ENCODE data around the gene GPR158.

The GPR158 gene

DNA sequence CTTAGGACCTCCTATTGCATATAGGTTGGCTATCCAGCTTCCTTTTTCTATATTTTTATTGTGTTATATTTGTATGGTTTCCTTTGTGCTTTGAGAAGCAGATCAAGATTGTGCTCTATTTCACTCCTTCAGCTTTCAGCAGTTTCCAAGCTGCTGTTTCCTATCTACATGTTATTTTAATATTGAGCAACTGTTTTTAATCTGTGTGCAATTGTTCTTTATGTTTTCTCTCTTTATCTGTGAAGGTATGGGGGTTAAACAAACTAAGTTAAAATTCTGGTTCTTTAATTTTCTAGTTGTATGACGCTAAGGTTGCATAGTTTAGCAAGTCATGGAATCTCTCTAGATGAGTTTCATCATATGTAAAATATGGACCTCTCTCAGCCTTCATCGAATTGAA, 251.0 kb downstream of the GPR158 start:
- no peak overlapping the region for H3K4me3 ChIP-seq (ENCODE audit: insufficient read depth, low read depth, low read length, poor library complexity, severe bottlenecking)
- H3K9me3 ChIP-seq (ENCODE audit: control insufficient read depth, low read length): no peaks in the 10 kb centered on the region
- no peak overlapping the region for H3K27ac ChIP-seq (ENCODE audit: insufficient read depth, low read length, poor library complexity, severe bottlenecking)
- no peaks in the 10 kb centered on the region for H3K36me3 ChIP-seq (ENCODE audit: control insufficient read depth, insufficient read depth, low read length)
- H3K4me1 ChIP-seq (ENCODE audit: control insufficient read depth, insufficient read depth, low read length, poor library complexity, severe bottlenecking): no peaks in the 10 kb centered on the region
- DNase-seq: no peak
- no peaks in the 10 kb centered on the region for H3K27me3 ChIP-seq (replicated peaks; ENCODE audit: control insufficient read depth, insufficient read depth, low read length, poor library complexity, severe bottlenecking)

DNA sequence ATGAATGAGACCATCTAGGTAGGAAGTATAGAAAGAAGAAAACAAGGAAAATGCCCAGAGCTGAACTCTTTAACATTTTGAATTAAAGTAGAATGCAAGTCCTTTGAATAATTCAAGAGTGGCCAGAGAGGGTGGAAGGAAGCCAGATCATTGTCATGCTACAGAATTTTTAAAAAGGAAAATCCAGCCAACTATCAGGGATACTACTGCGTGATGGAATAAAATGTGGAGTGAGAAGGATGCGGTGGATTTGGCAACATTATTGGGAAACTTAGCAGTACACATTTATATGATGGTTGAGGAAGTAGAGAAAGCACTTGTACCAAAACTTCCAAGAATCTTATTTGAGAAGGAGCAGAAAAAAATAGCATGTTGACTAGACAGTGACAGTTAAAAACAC, 261.6 kb downstream of the GPR158 start:
- no peak for DNase-seq
- H3K4me1 ChIP-seq (ENCODE audit: control insufficient read depth, insufficient read depth, low read length, poor library complexity, severe bottlenecking): no peaks in the 10 kb centered on the region
- no peaks in the 10 kb centered on the region for H3K36me3 ChIP-seq (ENCODE audit: control insufficient read depth, insufficient read depth, low read length)
- H3K4me3 ChIP-seq (ENCODE audit: insufficient read depth, low read depth, low read length, poor library complexity, severe bottlenecking): no peak overlapping the region
- H3K27me3 ChIP-seq (replicated peaks; ENCODE audit: control insufficient read depth, insufficient read depth, low read length, poor library complexity, severe bottlenecking): no peaks in the 10 kb centered on the region
- H3K27ac ChIP-seq (ENCODE audit: insufficient read depth, low read length, poor library complexity, severe bottlenecking): no peak overlapping the region
- H3K9me3 ChIP-seq (ENCODE audit: control insufficient read depth, low read length): no peaks in the 10 kb centered on the region

DNA sequence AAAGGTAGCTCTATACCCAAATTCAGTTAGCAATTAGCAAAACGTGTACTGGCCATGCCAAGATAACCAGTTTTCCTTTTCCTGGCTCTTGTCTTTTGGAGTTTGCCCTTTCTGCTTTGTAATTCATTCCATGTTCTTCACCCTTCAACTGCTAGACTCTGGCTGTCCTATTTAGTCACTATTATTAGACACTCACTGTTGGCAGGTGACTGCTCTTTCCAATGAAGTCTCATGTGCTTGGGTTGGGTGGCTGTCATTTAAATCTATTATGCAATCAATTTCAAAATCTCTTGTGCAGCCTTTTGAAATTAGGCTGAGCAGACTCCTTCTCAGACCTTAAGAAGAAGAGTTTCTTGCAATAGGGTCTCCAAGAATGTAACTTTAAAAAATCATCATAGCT, 266.5 kb downstream of the GPR158 start:
- DNase-seq: no peak
- no peak overlapping the region for H3K27ac ChIP-seq (ENCODE audit: insufficient read depth, low read length, poor library complexity, severe bottlenecking)
- H3K36me3 ChIP-seq (ENCODE audit: control insufficient read depth, insufficient read depth, low read length): no peaks in the 10 kb centered on the region
- H3K9me3 ChIP-seq (ENCODE audit: control insufficient read depth, low read length): no peaks in the 10 kb centered on the region
- no peaks in the 10 kb centered on the region for H3K4me1 ChIP-seq (ENCODE audit: control insufficient read depth, insufficient read depth, low read length, poor library complexity, severe bottlenecking)
- H3K27me3 ChIP-seq (replicated peaks; ENCODE audit: control insufficient read depth, insufficient read depth, low read length, poor library complexity, severe bottlenecking): no peaks in the 10 kb centered on the region
- H3K4me3 ChIP-seq (ENCODE audit: insufficient read depth, low read depth, low read length, poor library complexity, severe bottlenecking): no peak overlapping the region

DNA sequence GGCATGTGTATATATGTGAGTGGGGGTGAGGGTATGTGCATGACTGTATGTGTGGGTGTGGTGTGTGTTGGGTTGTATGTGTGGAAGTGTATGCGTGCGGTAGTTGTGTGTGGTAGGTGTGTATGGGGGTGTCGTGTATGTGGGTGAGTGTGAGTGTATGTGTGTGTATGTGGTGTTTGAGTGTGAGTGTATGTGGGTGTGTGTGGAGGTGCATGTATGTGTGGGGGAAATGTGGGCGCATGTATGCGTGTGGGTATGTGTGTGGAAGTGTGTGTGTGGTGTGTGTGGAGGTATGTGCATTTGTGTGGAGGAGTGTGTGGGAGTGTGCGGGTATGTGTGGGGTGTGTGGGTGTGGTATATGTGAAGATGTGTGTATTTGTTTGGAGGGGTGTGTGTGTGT, 269.5 kb downstream of the GPR158 start:
- Histone ChIP-seq H3K4me3 (ENCODE audit: insufficient read depth, low read depth, low read length, poor library complexity, severe bottlenecking) (no peak overlapping the region), H3K36me3 (ENCODE audit: control insufficient read depth, insufficient read depth, low read length) (no peaks in the 10 kb centered on the region), H3K4me1 (ENCODE audit: control insufficient read depth, insufficient read depth, low read length, poor library complexity, severe bottlenecking) (no peaks in the 10 kb centered on the region), H3K27me3 (replicated peaks; ENCODE audit: control insufficient read depth, insufficient read depth, low read length, poor library complexity, severe bottlenecking) (no peaks in the 10 kb centered on the region), H3K27ac (ENCODE audit: insufficient read depth, low read length, poor library complexity, severe bottlenecking) (no peak overlapping the region), H3K9me3 (ENCODE audit: control insufficient read depth, low read length) (no peaks in the 10 kb centered on the region)
- no peak for DNase-seq

DNA sequence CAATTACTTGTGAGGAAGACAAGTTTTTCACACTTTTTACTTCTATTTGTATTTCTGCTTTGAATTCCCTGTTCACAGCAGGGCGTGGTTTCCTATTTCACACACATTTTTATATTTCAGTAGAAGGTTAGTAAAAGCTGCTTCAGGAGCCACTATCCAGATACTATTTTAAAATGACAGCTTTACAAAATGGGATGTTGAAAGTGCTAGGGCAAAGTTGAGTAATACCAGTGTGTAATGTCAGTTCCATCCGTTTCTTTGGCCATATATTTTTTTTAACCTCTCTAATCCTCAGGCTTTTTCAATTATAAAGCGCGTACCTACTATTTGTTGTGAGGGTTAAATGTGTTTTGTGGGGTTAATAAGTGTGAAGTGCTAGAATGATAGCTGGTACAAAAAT, 276.6 kb downstream of the GPR158 start:
- Histone ChIP-seq H3K27me3 (replicated peaks; ENCODE audit: control insufficient read depth, insufficient read depth, low read length, poor library complexity, severe bottlenecking) (no peaks in the 10 kb centered on the region), H3K4me3 (ENCODE audit: insufficient read depth, low read depth, low read length, poor library complexity, severe bottlenecking) (no peak overlapping the region)
- no peak for DNase-seq

DNA sequence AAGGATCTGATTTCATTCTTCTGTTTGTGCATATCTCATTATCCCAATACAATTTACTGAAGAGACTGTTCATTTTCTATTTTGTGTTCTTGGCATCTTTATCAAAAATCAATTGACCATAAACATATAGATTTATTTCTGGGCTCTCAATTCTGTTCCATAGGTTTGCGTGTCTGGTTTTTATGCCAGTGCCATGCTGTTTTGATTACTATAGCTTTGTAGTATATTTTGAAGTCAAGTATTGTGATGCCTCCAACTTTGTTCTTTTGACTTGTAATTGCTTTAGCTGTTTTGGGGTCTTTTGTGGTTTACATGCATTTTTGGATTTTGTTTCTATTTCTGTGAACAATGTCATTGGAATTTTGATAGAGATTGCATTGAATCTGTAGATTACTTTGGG, 278.8 kb downstream of the GPR158 start:
- DNase-seq: no peak
- H3K4me1 ChIP-seq (ENCODE audit: control insufficient read depth, insufficient read depth, low read length, poor library complexity, severe bottlenecking): no peaks in the 10 kb centered on the region
- no peak overlapping the region for H3K27ac ChIP-seq (ENCODE audit: insufficient read depth, low read length, poor library complexity, severe bottlenecking)
- no peaks in the 10 kb centered on the region for H3K36me3 ChIP-seq (ENCODE audit: control insufficient read depth, insufficient read depth, low read length)
- no peaks in the 10 kb centered on the region for H3K27me3 ChIP-seq (replicated peaks; ENCODE audit: control insufficient read depth, insufficient read depth, low read length, poor library complexity, severe bottlenecking)
- H3K4me3 ChIP-seq (ENCODE audit: insufficient read depth, low read depth, low read length, poor library complexity, severe bottlenecking): no peak overlapping the region
- H3K9me3 ChIP-seq (ENCODE audit: control insufficient read depth, low read length): no peaks in the 10 kb centered on the region

More for the DNA sequence above, 276.6 kb downstream of the GPR158 start:
- Histone ChIP-seq H3K4me1 (ENCODE audit: control insufficient read depth, insufficient read depth, low read length, poor library complexity, severe bottlenecking) (no peaks in the 10 kb centered on the region), H3K9me3 (ENCODE audit: control insufficient read depth, low read length) (no peaks in the 10 kb centered on the region), H3K27ac (ENCODE audit: insufficient read depth, low read length, poor library complexity, severe bottlenecking) (no peak overlapping the region), H3K36me3 (ENCODE audit: control insufficient read depth, insufficient read depth, low read length) (no peaks in the 10 kb centered on the region)

DNA sequence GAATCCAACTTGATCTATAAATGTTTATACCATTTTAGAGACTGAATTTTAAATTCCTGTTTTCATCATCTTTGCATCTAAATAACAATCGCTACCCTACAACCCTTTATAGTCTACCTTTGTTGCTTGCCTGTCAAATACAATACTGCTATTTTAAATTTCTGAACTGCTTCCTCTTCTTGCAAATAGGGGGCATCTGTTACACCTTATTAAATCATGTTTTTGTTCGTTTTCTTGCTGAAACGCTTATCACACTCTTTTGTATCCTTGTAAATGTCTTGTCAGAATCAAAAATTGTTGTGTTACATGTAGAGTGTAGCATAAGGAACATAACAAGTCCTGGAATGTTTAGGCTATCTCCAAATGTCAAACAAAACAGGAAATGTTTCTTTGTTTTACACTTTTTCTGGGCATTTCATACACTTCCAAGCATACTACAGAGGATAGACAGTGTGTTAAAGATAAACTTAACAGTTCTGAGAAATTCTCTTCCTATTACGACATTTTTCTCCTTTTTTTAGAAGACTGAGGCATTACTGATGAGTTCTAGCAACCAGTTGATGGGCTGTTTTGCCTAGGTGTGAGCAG, 281.3 kb downstream of the GPR158 start:
- Histone ChIP-seq H3K27ac (ENCODE audit: insufficient read depth, low read length, poor library complexity, severe bottlenecking) (no peak overlapping the region), H3K9me3 (ENCODE audit: control insufficient read depth, low read length) (no peaks in the 10 kb centered on the region), H3K4me3 (ENCODE audit: insufficient read depth, low read depth, low read length, poor library complexity, severe bottlenecking) (no peak overlapping the region), H3K36me3 (ENCODE audit: control insufficient read depth, insufficient read depth, low read length) (no peaks in the 10 kb centered on the region), H3K27me3 (replicated peaks; ENCODE audit: control insufficient read depth, insufficient read depth, low read length, poor library complexity, severe bottlenecking) (no peaks in the 10 kb centered on the region), H3K4me1 (ENCODE audit: control insufficient read depth, insufficient read depth, low read length, poor library complexity, severe bottlenecking) (no peaks in the 10 kb centered on the region)
- no peak for DNase-seq

DNA sequence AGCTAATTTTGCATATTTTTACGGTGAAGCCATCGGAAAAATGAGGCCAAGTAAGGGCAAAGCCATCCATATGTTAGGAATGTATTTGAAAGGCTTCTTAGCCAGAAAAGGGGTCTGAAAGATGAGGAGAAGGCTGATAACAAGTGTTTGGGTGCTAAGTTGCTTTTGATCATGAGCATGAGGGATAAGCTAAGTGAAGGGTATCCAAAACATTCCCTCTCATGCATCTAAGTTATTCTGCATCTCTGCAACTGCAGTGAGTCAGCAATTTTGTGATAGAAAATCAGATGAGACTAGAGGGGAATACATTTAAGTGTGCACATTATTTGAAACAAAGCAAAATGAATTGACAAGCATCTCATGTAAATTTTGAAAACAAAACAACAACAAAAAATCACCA, 282.8 kb downstream of the GPR158 start:
- Histone ChIP-seq H3K27ac (ENCODE audit: insufficient read depth, low read length, poor library complexity, severe bottlenecking) (no peak overlapping the region), H3K27me3 (replicated peaks; ENCODE audit: control insufficient read depth, insufficient read depth, low read length, poor library complexity, severe bottlenecking) (no peaks in the 10 kb centered on the region), H3K9me3 (ENCODE audit: control insufficient read depth, low read length) (no peaks in the 10 kb centered on the region), H3K4me3 (ENCODE audit: insufficient read depth, low read depth, low read length, poor library complexity, severe bottlenecking) (no peak overlapping the region), H3K36me3 (ENCODE audit: control insufficient read depth, insufficient read depth, low read length) (no peaks in the 10 kb centered on the region), H3K4me1 (ENCODE audit: control insufficient read depth, insufficient read depth, low read length, poor library complexity, severe bottlenecking) (no peaks in the 10 kb centered on the region)
- DNase-seq: no peak

DNA sequence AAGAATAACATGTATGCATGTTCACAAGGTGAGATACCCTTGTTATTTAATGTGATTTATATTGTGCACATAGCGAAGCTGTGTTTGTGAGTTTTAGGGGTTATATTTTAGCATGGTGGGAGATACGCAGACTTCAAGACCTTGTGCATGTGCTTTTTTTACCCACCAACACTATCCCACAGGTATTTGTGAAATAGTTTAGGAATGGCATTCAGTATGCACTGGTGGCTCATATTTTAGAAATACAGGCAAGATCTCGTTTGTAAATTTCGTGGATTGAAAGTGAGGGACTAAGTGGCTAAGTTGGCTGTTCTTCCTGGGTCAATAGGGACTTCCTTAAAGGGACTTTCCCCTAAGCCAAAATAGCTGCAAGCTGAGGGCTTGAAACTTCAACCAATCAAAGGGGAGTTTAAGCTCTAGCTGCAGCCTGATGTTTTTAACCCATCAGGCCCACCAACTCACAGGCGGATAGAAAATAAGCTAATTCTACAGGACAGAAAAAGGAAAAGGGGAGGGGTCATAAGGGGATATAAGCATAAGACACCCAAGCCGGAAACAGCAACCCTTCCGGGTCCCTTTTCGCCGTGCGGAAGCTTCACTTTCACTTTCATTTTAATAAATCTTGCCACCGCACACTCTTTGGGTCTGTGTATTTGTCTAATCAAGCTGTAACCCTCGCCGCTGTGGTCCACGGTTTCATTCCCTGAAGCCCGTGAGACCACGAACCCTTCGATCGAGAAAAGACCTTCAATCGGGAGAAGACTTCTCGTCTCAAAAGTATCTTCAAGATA, 291.0 kb downstream of the GPR158 start:
- Histone ChIP-seq H3K9me3 (ENCODE audit: control insufficient read depth, low read length) (no peaks in the 10 kb centered on the region), H3K36me3 (ENCODE audit: control insufficient read depth, insufficient read depth, low read length) (no peaks in the 10 kb centered on the region), H3K4me1 (ENCODE audit: control insufficient read depth, insufficient read depth, low read length, poor library complexity, severe bottlenecking) (no peaks in the 10 kb centered on the region), H3K4me3 (ENCODE audit: insufficient read depth, low read depth, low read length, poor library complexity, severe bottlenecking) (no peak overlapping the region), H3K27me3 (replicated peaks; ENCODE audit: control insufficient read depth, insufficient read depth, low read length, poor library complexity, severe bottlenecking) (no peaks in the 10 kb centered on the region), H3K27ac (ENCODE audit: insufficient read depth, low read length, poor library complexity, severe bottlenecking) (no peak overlapping the region)
- DNase-seq: no peak

DNA sequence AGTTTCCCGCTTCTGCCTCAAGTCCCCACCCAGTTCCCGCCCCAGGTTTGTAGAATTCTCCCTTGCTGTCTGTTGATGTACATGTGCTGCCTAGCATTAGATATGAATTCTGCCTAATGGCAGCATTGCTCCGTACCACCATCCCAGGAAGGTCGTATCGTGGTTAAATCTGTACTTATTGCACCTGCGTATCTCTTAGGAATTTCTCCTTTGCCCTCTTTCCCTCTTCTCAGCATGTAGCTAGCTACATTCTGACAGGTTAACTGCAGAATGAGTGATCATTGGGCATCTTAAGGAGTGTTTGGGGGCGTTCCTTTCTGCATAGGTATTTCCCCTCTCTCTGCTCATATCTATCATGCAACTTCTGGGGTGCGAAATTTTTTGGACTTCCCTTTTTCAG, 293.1 kb downstream of the GPR158 start:
- Histone ChIP-seq H3K4me3 (ENCODE audit: insufficient read depth, low read depth, low read length, poor library complexity, severe bottlenecking) (no peak overlapping the region), H3K27me3 (replicated peaks; ENCODE audit: control insufficient read depth, insufficient read depth, low read length, poor library complexity, severe bottlenecking) (no peaks in the 10 kb centered on the region), H3K27ac (ENCODE audit: insufficient read depth, low read length, poor library complexity, severe bottlenecking) (no peak overlapping the region), H3K36me3 (ENCODE audit: control insufficient read depth, insufficient read depth, low read length) (no peaks in the 10 kb centered on the region), H3K4me1 (ENCODE audit: control insufficient read depth, insufficient read depth, low read length, poor library complexity, severe bottlenecking) (no peaks in the 10 kb centered on the region), H3K9me3 (ENCODE audit: control insufficient read depth, low read length) (no peaks in the 10 kb centered on the region)
- no peak for DNase-seq
